A549 (cell line): ENCODE data around the gene PDE6G. TPM values are rescaled to one million over a fixed set of nuclear protein-coding genes. Genes with fewer than 3 reads are reported as not detected.

Experiments used
- ATAC-seq, 2 experiments: fragments of 200-7000 bp in 1 of 2; fragments of >200 bp in 1 of 2; cut with Nextera tagmentation in 1 of 2; cut with Tn5 transposase in 1 of 2; 3 replicates each; pipeline versions ENCODE4 v1.8.0 to v1.9.1; 2018 to 2020; ENCODE audit warnings: mild to moderate bottlenecking in 1 of 2, moderate library complexity in 1 of 2
- CTCF ChIA-PET: fragments of 300-600 bp; sonication (Branson Sonifier 250); formaldehyde crosslinking; extraction: SDS; loops from one replicate; lab custom pipeline; 2021; ENCODE audit warnings: antibody characterized with exemption, inconsistent platforms; lab: Yijun Ruan, JAX
- POLR2A ChIA-PET: fragments of 350-600 bp; formaldehyde crosslinking; extraction: SDS; loops from one replicate; lab custom pipeline; 2021; ENCODE audit warnings: antibody characterized with exemption, inconsistent platforms; lab: Yijun Ruan, JAX
- DNase-seq, 2 experiments: peaks; one replicate each; pipeline versions ENCODE4 v3.0.0 to v3.0.0-alpha.2; 2011 to 2016; ENCODE audit warnings: low read depth in 1 of 2, low spot score in 1 of 2
- FAIRE-seq: peaks from 2 replicates; lab custom pipeline; 2011; peaks lifted over from hg19 to GRCh38; lab: Jason Lieb, UNC
- H3K27ac ChIP-seq, 2 experiments: fragments of >200 bp; sonication (Bioruptor Twin); formaldehyde crosslinking; 3 replicates each; pipeline ENCODE4 v1.5.1; 2016 to 2017
- H3K4me1 ChIP-seq: fragments of >200 bp; sonication (Bioruptor Twin); formaldehyde crosslinking; 3 replicates; pipeline ENCODE4 v1.6.1; 2016
- H3K4me2 ChIP-seq: fragments of >200 bp; sonication (Bioruptor Twin); formaldehyde crosslinking; 3 replicates; pipeline ENCODE4 v1.6.1; 2016
- H3K4me3 ChIP-seq: fragments of >200 bp; sonication (Bioruptor Twin); formaldehyde crosslinking; 3 replicates; pipeline ENCODE4 v1.5.1; 2016
- H3K9me3 ChIP-seq: fragments of >200 bp; sonication (Bioruptor Twin); formaldehyde crosslinking; 3 replicates; pipeline ENCODE4 v1.6.1; 2016
- BHLHE40 ChIP-seq: IDR thresholded peaks from 2 replicates; pipeline ENCODE4 v1.6.1; 2012; ENCODE audit warnings: low read depth, low read length, inconsistent platforms
- CBX8 ChIP-seq: fragments of 200-600 bp; sonication (generic); IDR thresholded peaks from 2 replicates; pipeline ENCODE4 v1.6.1; 2016
- CHD2 ChIP-seq: fragments of 150-350 bp; IDR thresholded peaks from 2 replicates; pipeline ENCODE4 v1.6.1; 2014; ENCODE audit warnings: low read length; ENCODE audit not compliant: partially characterized antibody
- CHD4 ChIP-seq: fragments of 200-600 bp; sonication (generic); IDR thresholded peaks from 2 replicates; pipeline ENCODE4 v1.6.1; 2016; ENCODE audit warnings: antibody characterized with exemption, mild to moderate bottlenecking, borderline replicate concordance
- HOXB13 ChIP-seq: fragments of 250-450 bp; sonication (Bioruptor Pico); IDR thresholded peaks from 2 replicates; pipeline ENCODE4 v1.5.0; 2020; ENCODE audit warnings: low read depth, mild to moderate bottlenecking, moderate library complexity
- KDM5A ChIP-seq: fragments of 200-600 bp; sonication (generic); IDR thresholded peaks from 2 replicates; pipeline ENCODE4 v1.6.1; 2016; ENCODE audit warnings: antibody characterized with exemption, mild to moderate bottlenecking
- MAFK ChIP-seq: fragments of 450-650 bp; IDR thresholded peaks from 2 replicates; pipeline ENCODE4 v1.6.1; 2014; ENCODE audit not compliant: partially characterized antibody
- MAZ ChIP-seq: fragments of 150-350 bp; IDR thresholded peaks from 2 replicates; pipeline ENCODE4 v1.6.1; 2014; ENCODE audit warnings: antibody characterized with exemption, low read depth, low read length, borderline replicate concordance
- NFE2L2 ChIP-seq: fragments of 150-350 bp; conservative IDR thresholded peaks from 2 replicates; pipeline ENCODE4 v1.6.1; 2014; ENCODE audit warnings: low read length
- RAD21 ChIP-seq, 2 experiments: fragments of >200 bp in 1 of 2; sonication (Bioruptor Twin) in 1 of 2; formaldehyde crosslinking in 1 of 2; IDR thresholded peaks in 1 of 2; conservative IDR thresholded peaks in 1 of 2; 2 replicates in 1 of 2; 3 replicates in 1 of 2; pipeline ENCODE4 v1.6.1; 2012 to 2018; ENCODE audit warnings: inconsistent platforms in 1 of 2
- RCOR1 ChIP-seq: fragments of 150-350 bp; IDR thresholded peaks from 2 replicates; pipeline ENCODE4 v1.6.1; 2014; ENCODE audit warnings: antibody characterized with exemption, low read length, low read depth
- SMC3 ChIP-seq: fragments of >200 bp; sonication (Bioruptor Twin); formaldehyde crosslinking; IDR thresholded peaks from 3 replicates; pipeline ENCODE4 v1.6.1; 2018; ENCODE audit warnings: inconsistent platforms
- SREBF2 ChIP-seq: fragments of 450-650 bp; IDR thresholded peaks from 2 replicates; pipeline ENCODE4 v1.6.1; 2014; ENCODE audit warnings: mild to moderate bottlenecking, moderate library complexity
- TP53 ChIP-seq: fragments of 250-450 bp; sonication (Bioruptor Pico); IDR thresholded peaks from 2 replicates; pipeline ENCODE4 v1.5.0; 2021; ENCODE audit warnings: mild to moderate bottlenecking, moderate library complexity
- ZNF302 ChIP-seq: fragments of 250-450 bp; sonication (Bioruptor Pico); IDR thresholded peaks from 2 replicates; pipeline ENCODE4 v1.9.0; 2021; ENCODE audit warnings: inconsistent platforms, mild to moderate bottlenecking, moderate library complexity
- ZSCAN20 ChIP-seq: fragments of 250-450 bp; sonication (Bioruptor Pico); IDR thresholded peaks from 2 replicates; pipeline ENCODE4 v1.8.0; 2022; ENCODE audit warnings: mild to moderate bottlenecking, moderate library complexity
- WGBS: methylation state at CpG from one replicate; pipeline ENCODE4 v1.1.6; 2017; ENCODE audit errors: missing lambda C conversion rate; 5-methylcytosine and 5-hydroxymethylcytosine counted together
- polyA plus RNA-seq, 4 experiments: library from polyadenylated mRNA; depleted of rRNA in 3 of 4; stranded (reverse); fragments of >200 nt; fragmentation: RNase III in 1 of 4; extraction: RNeasy Plus Mini Kit Qiagen cat#74134 plus additional on column Dnase treatment in 1 of 4; gene quantifications; 2 replicates in 3 of 4; 3 replicates in 1 of 4; pipeline ENCODE4 v1.2.3, GENCODE V29; 2011 to 2017
- TF ChIP-seq, protein P1 (sequence below): fragments of >200 bp; sonication (Bioruptor Twin); formaldehyde crosslinking; IDR thresholded peaks from 2 replicates; pipeline ENCODE4 v1.6.1; 2016
- TF ChIP-seq, protein P2 (sequence below): fragments of 250-450 bp; sonication (Bioruptor Pico); IDR thresholded peaks from 2 replicates; pipeline ENCODE4 v1.5.0; 2021; ENCODE audit warnings: mild to moderate bottlenecking, moderate library complexity, borderline replicate concordance
- TF ChIP-seq, protein P3 (sequence below): IDR thresholded peaks from 2 replicates; pipeline ENCODE4 v1.6.1; 2012
- TF ChIP-seq, protein P4 (sequence below): fragments of >200 bp; sonication (Bioruptor Twin); formaldehyde crosslinking; IDR thresholded peaks from 3 replicates; pipeline ENCODE4 v1.5.1; 2016

The PDE6G gene
- polyA plus RNA-seq, 2 of the 4 experiments (the other 2 are of a cell fraction) = 1.2 TPM

DNA sequence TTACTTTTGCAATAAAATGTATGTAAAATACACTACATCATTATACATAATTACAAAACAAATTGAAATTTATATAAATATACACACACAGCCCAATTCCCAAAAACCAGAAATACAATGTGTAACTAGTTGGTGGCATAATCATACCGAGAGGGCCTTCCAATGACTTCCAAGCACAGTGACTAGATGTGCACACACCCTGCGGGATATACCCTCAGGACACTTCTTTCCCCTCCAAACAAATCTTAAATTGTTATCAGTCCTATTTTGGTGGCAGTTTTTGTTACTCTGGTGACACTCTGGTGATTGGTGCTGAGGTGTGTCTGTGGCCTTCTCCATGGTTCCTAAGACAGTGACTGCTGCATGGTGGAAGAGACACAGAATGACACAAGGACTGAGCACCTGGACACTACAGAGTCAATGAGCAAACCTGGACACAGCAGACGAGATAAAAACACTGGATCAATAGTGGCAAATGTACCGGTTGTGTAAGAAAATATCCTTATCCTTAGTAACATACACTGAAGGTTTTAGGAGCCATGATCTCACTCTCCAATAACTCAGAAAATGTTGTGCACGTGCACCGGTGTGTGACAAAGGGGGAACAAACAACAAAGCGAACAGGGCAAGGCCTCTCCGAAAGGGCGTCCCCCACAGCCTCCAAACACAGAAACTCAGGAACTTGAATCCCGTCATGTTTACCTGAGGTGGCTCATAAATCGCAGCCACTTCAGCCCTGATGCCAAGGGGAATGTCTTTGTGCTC is 52.3 kb downstream of the PDE6G start:
- 78% methylated on average over 11 of the region's 11 CpGs for WGBS
- Histone ChIP-seq H3K4me2 (no peak overlapping the region), H3K9me3 (no peaks in the 10 kb centered on the region), H3K4me1 (peaks cover 5% of the 10 kb centered on the region; the same call in 2 of the 3 replicates), H3K4me3 (no peak overlapping the region), H3K27ac (no peak overlapping the region)
- DNase-seq = no peak
- no peak for FAIRE-seq
- POLR2A ChIA-PET = no interaction called here
- ATAC-seq = no peak
- TF ChIP-seq CHD4 = no peak
- no peak for TF ChIP-seq SREBF2
- TF ChIP-seq TP53 (CRISPR knock-in tag) = no peak
- TF ChIP-seq HOXB13 (CRISPR knock-in tag) = no peak
- no peak for TF ChIP-seq CHD2
- no peak for TF ChIP-seq KDM5A
- no peak for TF ChIP-seq MAZ
- TF ChIP-seq, protein P1, sequence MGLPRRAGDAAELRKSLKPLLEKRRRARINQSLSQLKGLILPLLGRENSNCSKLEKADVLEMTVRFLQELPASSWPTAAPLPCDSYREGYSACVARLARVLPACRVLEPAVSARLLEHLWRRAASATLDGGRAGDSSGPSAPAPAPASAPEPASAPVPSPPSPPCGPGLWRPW = no peak
- TF ChIP-seq CBX8 = no peak
- no peak for TF ChIP-seq ZNF302 (CRISPR knock-in tag)
- no peak for TF ChIP-seq BHLHE40
- TF ChIP-seq, protein P2, sequence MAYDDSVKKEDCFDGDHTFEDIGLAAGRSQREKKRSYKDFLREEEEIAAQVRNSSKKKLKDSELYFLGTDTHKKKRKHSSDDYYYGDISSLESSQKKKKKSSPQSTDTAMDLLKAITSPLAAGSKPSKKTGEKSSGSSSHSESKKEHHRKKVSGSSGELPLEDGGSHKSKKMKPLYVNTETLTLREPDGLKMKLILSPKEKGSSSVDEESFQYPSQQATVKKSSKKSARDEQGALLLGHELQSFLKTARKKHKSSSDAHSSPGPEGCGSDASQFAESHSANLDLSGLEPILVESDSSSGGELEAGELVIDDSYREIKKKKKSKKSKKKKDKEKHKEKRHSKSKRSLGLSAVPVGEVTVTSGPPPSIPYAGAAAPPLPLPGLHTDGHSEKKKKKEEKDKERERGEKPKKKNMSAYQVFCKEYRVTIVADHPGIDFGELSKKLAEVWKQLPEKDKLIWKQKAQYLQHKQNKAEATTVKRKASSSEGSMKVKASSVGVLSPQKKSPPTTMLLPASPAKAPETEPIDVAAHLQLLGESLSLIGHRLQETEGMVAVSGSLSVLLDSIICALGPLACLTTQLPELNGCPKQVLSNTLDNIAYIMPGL (CRISPR knock-in tag) = no peak
- no peak for TF ChIP-seq ZSCAN20 (CRISPR knock-in tag)
- TF ChIP-seq NFE2L2 = no peak
- CTCF ChIA-PET = interaction anchor here (39.7 kb wide), 1 partner anchor 33 kb away, joined by 1604 read pairs; the partner anchor contains the start of gene FAAP100

DNA sequence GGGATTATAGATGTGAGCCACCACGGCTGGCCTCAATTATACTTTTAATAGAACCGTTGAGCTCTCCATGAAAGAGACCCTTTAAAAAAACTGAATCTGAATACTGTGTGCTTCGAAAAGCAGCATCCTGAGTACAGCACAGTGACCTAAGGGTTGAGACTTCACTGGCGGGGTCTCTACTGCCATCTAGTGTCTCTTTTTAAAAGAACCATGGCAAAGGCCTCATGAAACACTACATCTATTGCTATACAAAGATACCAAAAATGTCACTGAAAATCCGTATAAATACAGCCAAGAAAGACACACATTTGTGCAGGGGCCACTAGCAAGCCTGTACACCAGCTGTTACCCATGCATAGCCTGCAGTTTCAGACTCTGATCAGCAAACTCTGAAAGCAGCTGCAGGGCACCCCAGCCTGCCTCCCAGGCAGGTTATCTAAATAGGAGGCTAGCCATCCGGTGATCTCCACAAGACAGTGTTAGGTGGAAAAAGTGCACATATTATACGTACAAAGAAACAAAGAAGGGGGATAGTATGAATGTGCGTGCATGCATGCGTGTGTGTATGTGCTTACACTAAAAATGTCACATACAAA is 54.7 kb downstream of the PDE6G start:
- FAIRE-seq (peak; percentile 36), ATAC-seq (peak; percentile 95 to 97), DNase-seq (peak; percentile 75 to 80)
- POLR2A ChIA-PET = interaction anchor here (0.7 to 1.7 kb wide), 6 partner anchors 35 to 90 kb away, joined by 3 to 13 read pairs (median 3); no protein-coding TSS in a partner anchor
- no peak overlapping the region for H3K4me3 ChIP-seq
- TF ChIP-seq, protein P3, sequence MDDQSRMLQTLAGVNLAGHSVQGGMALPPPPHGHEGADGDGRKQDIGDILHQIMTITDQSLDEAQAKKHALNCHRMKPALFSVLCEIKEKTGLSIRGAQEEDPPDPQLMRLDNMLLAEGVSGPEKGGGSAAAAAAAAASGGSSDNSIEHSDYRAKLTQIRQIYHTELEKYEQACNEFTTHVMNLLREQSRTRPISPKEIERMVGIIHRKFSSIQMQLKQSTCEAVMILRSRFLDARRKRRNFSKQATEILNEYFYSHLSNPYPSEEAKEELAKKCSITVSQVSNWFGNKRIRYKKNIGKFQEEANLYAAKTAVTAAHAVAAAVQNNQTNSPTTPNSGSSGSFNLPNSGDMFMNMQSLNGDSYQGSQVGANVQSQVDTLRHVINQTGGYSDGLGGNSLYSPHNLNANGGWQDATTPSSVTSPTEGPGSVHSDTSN = no peak
- TF ChIP-seq MAFK = no peak
- TF ChIP-seq RCOR1 = no peak
- TF ChIP-seq, protein P4, sequence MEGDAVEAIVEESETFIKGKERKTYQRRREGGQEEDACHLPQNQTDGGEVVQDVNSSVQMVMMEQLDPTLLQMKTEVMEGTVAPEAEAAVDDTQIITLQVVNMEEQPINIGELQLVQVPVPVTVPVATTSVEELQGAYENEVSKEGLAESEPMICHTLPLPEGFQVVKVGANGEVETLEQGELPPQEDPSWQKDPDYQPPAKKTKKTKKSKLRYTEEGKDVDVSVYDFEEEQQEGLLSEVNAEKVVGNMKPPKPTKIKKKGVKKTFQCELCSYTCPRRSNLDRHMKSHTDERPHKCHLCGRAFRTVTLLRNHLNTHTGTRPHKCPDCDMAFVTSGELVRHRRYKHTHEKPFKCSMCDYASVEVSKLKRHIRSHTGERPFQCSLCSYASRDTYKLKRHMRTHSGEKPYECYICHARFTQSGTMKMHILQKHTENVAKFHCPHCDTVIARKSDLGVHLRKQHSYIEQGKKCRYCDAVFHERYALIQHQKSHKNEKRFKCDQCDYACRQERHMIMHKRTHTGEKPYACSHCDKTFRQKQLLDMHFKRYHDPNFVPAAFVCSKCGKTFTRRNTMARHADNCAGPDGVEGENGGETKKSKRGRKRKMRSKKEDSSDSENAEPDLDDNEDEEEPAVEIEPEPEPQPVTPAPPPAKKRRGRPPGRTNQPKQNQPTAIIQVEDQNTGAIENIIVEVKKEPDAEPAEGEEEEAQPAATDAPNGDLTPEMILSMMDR = peak; percentile 95
- TF ChIP-seq, protein P2 (CRISPR knock-in tag) = no peak
- TF ChIP-seq SMC3 = peak; percentile 89
- TF ChIP-seq RAD21 (conservative IDR thresholded peaks at IDR 0.05 in 1 of 2, IDR thresholded peaks at IDR 0.05 in 1 of 2) = peak; percentile 94 to 98
- 34% methylated on average over 9 of the region's 9 CpGs for WGBS
- no peak overlapping the region for H3K4me2 ChIP-seq
- H3K27ac ChIP-seq = peak overlapping the region; percentile 5 to 63; a peak in 4 of 6 replicates
- H3K9me3 ChIP-seq = no peaks in the 10 kb centered on the region
- CTCF ChIA-PET = interaction anchor here (0.6 to 39.7 kb wide), 52 partner anchors 8 to 370 kb away, joined by 3 to 1604 read pairs (median 5); partner anchors contain the start of genes FAAP100, FSCN2 and PDE6G
- peaks cover 9% of the 10 kb centered on the region for H3K4me1 ChIP-seq
